HG03354 (cell line): ENCODE measurements around the gene SMAD6.

Source experiments
- ATAC-seq: cut with Tn5 transposase; IDR thresholded peaks from one replicate; pipeline ENCODE4 v1.9.1; 2021; ENCODE audit warnings: mild to moderate bottlenecking; ENCODE audit not compliant: unreplicated experiment, poor library complexity, severe bottlenecking

Gene SMAD6

DNA sequence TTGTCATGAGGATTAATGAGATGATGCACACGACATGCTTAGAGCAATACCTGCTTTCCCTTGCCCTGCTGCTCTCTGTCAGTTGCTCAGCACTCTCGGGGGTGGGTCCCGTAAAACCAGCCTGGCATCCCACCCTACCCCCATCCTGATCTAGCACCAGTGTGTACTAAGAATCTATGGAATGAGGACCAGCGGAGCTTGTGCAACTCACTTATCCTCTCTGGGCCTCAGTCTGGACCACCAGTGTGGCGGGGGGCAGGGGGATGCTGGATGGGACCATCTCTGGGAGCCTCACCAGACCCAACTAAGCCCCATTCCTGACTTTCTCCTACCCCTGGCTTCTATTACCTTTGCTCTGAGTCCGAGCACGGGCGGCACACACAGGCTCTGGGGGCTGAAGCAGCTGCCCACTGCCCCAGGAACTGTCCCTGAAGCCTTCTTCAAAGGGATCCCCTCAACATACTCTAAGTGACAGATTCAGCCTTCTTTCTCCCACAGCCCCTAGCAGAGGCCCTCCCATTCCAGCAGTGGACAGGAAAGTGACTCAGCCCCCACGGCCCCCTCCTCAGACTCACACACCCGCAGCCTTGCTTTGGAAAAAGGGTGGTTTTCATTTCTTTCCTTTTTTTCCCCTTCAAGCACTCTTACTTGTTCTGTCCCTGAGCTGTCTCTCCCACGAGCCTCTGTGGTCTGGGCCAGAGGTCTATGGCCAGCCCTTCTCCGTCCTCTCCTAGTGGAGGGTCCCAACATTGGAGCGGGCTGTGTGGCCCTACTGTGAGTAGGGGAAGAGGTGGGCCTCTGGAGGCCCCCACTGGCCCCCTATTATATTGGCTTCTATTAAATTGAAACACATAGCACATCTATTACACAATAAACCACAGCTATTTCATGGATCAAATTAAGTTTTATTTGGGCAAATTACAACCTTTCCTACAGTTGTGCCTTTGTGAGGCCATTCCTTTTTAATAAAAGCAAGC is 100.3 kb downstream of the SMAD6 start:
- no peak for ATAC-seq

DNA sequence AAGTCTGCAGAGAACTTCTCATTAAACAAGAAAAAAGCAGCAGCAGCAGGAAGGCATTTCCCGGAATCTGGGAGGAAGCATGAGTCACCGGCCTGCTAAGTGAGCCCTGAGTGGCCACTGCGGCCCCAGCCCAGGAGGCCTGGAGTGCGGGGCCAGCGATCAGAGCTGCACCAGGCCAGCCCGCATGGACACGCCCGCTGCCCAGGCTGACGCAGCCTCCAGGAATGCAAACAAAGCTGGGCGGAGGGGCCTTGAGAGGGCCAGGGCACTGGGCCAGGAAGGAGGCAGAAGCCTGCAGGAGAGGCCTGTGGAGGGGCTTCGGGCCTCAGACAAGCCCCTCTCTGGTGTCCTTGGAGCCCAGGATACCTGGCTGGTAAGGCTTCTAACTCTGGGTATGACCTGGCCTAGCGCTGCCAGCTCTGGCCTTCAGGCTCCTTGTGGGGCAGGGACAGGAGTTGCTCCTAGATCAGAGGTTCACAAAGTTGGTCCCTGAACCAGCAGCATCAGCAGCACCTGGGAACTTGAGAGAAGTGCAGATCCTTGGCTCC is 101.2 kb downstream of the SMAD6 start:
- ATAC-seq = no peak

DNA sequence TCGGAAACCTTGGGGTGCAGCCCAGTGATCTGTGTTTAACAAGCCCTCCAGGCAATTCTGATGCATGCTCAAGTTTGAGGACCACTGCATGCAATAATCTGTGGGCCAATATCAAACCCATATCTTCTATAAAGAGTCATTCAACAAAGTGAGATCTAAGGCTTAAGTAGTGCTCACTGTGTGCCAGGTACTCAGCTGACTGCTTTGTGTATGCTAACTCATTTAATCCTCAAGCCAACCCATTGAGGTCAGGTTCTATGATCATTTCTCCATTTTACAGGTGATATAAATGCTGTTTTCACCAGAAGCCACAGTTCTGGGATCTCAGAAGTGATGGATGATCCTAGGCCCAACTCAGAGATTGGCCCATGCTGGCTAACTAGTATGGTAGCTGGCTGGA is 101.7 kb downstream of the SMAD6 start:
- no peak for ATAC-seq

DNA sequence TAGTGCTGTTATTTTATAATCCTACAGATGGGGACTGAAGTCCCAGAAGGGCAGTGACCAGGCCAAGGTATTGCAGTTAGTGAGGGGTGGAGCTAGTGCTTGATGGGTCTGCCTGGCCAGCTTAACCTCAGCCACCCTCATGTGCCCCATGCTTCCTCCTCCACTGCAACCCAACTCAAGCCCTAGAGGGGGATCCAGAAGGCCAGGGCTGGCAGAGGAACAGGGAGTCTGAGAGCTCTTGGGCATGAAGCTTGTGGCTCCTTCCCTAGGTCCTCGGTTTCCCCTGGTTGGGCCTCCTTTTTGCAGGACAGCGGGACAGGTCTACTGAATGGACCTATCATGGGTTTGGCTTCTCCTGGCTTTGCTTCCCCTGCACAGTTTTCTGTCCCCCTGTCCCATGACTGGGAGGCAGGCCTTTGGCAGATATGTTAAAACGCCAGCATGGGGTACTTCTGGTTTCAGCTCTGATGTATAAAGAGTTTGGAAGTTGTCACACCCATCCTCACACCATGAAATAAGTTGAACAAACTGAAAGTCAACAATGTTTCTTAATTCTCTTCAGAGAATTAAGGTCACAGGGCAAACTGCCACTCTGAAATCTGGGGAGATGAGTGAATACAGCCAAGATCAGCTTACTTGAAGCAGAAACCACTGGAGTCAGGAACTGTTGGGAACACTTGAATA is 103.3 kb downstream of the SMAD6 start:
- ATAC-seq = no peak

DNA sequence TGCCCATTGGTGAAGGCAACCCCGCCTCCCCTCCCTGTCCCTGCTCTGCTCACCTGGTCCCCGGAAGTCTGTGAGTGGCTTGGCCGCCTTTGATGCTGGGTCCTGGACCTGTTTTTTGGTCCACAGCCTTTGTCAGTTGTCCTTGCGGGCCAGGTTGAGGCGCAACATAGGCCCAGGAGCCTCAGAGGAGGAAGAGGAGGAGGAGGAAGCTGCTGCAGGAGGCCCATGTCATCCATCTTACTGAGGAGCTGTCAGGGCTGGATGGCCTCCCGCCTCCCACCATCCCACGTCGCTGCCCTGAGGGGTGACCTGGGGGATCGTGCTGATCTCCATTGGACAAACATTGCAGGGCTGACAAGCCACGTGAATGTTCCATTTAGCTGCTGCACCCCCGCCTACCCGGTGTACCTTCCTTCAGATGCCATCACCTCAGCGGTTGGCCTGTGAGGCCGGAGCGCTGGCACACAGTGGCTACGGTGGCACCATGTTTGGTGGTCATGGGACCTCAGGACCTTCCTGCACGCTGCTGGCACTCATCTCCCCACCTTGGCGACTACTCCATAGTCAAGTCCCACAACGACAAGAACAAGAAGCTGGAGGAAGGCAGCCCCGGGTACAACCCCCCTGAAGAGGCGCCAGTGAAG is 106.3 kb downstream of the SMAD6 start:
- no peak for ATAC-seq

DNA sequence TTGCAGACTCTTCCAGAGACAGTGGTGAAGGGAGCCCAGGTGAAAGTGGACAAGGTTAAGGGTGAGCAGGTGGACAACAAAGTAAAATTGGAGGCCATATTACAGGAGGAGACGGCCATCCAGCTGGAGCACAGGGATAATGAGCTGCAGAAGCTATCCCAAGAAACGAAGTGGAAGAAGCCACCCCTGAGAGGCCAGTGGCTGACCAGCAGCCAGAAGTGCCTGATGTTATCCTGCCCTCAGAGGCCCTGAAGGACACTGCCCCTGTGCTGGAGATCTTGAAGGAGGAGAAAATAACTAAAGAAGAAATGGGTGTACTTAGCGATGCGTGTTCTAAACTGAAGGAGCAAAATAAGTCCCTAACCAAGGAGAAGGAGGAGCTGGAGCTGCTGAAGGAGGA is 107.6 kb downstream of the SMAD6 start:
- no peak for ATAC-seq

DNA sequence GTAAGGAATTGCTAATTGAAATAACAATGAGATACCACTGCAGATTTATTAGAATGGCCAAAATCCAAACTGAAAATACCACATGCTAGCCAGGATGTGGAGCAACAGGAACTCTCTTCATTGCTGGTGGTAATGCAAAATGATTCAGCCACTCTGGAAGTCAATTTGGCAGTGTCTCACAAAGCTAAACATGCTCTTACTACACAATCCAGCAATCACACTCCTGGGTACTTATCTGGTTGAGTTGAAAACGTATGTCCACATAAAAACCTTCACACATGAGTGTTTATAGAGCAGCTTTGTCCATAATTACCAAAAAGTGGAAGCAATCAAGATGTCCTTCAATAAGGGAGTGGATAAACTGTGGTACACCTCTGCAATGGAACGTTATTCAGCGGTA is 113.3 kb downstream of the SMAD6 start:
- no peak for ATAC-seq

DNA sequence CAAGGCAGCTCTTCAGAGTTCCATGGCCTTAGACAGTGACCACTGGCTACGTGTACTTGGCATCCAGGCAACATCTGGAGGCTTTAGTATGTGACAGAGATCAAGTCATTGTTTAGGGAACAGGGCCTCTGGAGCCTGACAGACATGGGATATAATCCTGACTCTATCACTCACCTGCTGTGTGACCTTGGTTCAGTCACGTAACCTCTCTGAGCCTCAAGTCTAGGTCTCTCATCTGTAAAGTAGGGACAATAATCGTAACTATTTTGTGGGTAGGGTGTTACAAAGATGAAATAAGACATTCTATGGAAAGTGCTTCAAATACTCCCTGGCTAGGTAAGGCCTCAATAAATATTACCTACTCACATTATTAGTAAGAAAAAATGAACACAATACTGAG is 114.2 kb downstream of the SMAD6 start:
- no peak for ATAC-seq

DNA sequence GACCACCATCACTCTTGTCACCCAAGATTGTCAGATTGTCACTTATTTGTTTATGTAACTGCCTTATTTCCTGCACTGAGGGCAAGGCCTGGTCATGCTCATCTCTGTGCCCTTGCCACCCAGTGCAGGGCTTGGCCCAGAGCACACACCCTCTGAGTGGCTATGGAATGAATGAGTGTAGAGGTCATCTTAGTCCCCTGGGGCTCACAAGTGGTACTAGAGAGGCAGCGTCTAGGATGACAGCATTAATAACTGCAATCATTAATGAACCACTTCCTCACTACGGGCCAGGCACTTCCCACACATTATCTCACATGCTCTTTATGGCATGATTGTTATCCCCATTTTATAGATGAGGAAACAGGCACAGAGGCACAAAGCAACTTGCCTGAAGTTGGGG is 117.0 kb downstream of the SMAD6 start:
- ATAC-seq = peak; percentile 85

DNA sequence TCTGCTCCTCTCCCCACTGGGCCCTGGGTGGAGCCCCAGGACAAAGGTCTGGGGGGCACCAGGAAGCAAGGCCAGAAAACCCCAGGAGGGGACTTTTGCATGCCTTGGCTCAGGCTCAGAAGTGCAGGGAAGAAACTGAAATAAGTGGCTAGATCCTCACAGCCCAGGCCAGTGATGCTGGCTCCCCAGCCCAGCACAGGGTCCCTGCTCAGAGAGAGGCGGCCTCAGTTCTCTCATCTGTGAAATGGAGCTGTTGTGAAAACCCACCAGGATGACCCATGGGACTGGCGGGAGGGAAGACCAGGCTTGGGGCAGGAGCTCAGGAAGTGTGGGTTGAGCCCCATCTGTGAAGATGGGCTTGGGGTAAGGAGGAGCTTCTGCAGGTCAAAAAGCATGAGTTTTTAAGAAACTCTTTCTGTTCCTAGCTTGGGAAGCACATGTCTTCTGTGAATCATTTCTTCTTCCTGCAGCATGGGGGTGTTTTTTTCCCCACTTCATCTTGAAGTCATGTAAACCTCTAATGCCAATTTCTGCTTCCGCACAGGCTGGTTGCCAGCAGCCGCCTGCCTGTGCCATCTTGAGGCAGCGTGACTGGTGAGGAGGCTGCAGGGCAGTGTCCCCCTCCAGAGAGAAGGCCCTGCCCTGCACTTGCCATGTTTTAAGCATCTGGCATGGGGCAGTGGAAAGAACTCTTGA is 118.6 kb downstream of the SMAD6 start:
- ATAC-seq = no peak

DNA sequence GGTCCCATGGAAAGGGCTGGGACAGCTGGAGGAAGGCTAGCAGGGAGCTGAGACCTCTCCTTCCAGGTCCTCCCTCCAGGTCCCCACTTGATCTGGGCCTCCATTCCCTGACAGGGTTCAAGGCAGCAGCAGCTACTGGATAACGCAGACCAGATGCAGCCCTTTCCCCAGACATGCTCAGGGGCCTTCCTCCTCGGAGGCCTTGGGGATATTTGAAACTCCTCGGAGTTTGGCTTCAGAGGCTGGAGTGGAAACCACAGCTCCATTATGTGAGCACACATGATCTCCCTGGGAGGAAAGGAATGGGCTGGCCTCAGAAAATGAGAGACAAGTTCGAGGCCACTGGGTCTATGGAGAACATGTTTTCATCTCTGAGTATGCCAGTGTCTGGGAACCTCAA is 119.3 kb downstream of the SMAD6 start:
- ATAC-seq = no peak

DNA sequence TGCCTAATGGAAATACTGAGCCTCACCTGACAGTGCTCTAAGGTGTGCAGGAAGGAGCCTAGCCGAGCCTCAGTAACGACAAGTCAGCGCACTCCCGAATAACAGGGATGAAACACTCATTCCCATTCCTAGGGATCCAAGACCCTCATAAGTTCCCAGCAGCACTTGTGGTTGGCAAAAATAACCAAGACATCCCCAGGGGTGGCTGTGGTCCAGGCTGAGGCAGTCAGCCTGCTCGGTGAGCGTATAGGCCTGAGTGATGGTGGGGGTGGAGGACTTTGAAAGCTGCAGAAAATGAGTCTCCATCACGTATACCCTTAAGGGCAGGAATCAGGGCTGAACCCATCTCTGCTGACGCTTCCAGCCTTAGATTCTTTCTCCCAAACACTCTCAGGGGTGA is 120.1 kb downstream of the SMAD6 start:
- no peak for ATAC-seq

DNA sequence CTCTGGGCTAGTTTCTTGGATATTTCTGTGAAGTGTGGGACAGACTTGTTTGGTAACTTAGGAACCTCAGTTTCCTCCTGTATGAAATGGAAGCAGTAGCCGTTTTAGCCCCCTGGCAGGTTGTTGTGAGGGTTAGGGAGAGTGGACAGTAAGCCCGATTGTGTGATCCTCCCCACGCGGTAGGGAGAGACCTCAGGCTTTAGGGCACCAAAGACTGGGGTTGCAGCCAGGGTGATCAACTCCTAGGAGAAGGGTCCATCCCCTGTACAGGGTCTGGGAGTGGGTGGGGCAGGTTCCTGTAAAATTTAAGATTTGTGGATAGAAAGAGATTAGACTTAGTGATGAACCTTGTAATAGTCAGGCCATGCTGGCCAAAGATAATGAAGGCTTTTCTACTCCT is 120.5 kb downstream of the SMAD6 start:
- no peak for ATAC-seq

DNA sequence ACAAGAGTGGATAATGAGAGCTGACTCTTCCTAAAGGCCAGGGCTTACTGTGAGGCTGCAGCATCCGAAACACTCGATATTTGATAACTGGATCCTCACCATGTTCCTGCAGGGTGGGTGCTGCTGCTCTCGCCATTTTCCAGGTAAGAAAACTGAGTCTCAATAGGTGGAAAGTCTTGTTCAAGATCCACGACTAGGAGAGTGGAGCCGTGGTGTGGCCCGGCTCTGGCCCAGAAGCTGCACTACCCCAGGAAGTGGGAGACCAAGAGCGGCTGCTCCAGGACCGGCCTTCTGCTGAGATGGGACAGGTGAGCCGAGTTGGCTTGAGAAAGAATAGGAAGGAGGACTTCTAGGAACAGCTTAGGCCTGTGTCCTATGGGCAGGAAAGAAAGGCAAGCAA is 121.6 kb downstream of the SMAD6 start:
- ATAC-seq = no peak

DNA sequence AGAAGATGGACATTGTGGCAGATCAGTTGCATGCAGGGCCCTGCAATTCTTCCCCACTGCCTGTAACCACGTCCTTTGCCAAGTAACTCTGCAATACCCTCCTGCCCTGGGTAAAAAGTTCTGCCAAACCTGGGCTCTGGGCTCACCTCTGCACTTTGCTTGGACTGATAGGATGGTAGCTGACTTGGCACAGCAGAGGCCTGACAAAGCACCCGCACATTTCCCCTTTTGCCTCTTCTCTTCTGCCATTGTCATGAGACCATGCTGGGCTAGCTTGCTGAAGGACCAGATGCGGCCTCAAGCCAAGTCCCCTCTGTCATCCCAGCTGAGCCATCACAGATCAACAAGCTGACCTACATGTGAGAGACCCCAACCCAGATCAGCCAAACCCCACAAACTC is 122.4 kb downstream of the SMAD6 start:
- ATAC-seq = no peak

DNA sequence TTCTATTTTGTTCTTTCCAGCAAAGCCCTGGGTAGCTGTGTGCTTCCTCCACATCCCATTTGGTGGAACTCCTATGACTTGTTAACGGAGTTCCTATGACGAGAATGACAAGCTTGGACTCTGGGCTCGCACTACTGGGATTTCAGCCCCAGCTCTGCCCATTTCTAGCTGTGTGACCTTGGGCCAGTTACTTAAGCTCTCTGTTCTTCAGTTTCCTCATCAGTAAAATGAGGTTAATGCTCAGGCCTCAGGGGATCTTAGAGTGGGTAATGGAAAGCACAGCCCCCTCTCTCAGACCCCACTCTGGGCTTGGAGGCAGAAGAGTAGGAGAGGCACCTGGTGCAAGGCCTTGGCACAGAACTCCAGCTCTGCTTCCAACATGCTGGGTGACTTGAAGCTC is 123.1 kb downstream of the SMAD6 start:
- no peak for ATAC-seq

DNA sequence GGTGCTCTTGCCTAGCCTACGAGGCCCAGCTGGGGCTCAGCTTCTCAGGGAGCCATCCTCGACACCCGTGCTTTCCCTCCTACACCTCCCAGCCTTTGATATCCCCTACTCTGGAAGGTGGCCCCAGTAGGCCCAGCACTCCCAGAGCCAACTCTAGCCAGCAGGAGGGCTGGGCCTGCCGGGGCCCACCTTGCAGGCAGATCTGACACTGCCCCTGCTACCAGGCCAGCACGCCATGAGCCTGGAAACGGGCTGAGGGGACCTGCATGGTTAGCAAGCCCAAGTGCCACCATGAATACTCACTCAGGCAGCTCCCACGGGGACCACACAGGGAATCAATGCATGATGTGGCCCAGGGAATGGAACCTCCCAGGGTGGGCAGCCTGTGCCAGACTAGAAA is 123.7 kb downstream of the SMAD6 start:
- ATAC-seq = no peak

DNA sequence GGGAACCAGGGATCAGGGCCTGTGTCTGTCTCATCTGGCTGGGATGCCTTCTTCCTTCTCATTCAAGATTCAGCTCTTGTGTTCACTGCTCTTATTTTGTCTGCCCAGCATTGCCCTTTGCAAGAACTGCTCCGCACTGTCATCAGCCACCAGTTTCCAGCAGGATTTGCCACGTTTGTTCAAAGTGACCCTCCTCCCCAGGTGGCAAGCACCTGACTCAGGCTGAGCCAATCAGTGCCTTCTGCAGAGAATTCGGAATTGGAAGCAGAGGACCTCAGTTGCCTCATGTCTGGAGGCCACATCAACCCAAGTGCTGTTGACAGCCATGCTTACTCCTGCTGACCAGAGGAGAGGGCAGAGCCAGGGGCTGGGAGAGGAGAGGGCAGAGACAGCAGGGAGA is 124.5 kb downstream of the SMAD6 start:
- ATAC-seq = no peak

DNA sequence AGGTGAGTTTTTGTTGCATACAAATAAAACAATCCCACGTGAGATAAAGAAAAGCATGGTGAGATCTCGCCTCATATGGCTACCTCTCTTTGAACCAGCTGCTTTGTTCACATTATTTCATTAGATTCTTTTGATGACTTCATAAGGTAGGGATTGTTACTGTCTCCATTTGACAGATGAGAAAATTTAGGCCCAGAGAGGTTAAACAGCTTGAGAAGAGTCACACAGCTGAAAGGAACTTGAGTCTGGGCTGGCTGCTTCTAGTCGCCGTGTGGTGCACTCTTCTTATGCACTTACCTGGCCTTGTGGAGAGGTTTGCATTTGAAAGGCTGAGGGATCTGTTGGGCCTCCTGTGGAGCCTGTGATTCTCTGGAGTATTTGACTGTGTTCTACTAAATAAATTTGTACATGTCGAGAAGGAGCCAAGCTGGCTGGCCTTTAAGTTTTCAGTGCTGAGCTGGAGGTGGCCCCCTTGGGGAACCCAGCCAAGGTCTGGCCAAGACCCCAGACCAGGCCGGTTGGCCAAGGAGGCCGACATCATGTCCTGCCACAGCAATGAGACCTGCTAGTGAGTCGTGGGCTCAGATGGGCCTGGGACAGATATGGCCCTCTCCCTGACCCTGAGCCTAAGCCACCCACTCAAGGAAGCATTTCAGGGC is 125.1 kb downstream of the SMAD6 start:
- no peak for ATAC-seq
